Middle frontal gyrus (tissue), 1 donor: ENCODE measurements around the gene ZNF716.
"Not testable (repeated sequence)": the region's sequence is repeated elsewhere in the genome, so short reads cannot be mapped to it uniquely, and the experiment has no call there.

Experiments
- DNase-seq: peaks from one replicate; pipeline ENCODE4 v3.0.0-alpha.2; 2015; ENCODE audit warnings: low spot score; ENCODE audit errors: extremely low spot score

Gene ZNF716

DNA sequence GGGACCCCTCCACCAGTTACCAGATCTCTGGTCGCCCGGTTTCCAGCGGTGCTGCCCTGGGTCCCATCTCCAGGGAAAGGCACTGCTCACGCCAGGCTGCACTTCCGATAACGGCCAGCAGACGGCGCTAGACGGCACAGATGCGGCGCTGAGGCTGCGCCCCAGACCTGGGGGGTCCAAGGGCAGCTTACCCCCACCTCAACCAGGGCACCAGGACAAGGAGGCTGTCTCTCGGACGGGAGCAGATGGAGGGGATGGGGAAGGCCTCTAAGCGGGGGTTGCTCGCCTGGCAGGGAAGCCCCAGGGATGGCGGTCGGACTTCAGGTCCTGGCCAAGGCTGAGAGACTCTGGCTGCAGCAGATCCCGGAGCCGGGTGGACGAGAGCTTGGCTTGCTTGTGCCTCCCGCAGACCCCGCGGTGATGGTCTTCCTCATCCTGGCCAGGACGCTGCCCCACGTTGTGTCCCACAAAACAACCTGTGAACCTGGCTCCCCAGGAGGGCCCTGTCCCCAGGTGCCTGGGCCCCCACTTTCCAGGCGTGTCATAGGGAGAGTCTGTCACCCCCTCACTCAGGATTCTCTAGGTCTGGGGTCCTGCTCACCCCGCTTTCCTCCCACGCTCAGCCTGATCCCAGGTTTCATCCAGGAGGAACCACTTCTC, 23.9 kb upstream of the ZNF716 start:
- no peak for DNase-seq

DNA sequence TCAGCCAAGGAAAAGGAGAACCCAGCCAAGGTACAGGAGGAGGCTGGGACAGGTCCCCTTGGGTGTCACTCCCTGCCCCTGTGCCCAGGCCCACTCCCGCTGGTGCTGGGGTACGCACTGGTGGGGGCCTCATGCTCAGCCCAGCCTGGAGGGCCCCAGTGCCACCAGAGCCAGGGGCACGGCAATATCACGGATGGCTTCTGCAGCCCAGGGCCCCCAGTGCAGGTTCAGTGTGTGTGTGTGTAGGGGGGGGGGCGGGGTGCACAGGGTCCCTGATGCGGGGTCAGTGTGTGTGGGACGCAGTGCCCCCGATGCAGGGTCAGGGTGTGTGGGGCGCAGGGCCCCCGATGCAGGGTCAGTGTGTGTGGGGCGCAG, 23.4 kb upstream of the ZNF716 start:
- DNase-seq: no peak

DNA sequence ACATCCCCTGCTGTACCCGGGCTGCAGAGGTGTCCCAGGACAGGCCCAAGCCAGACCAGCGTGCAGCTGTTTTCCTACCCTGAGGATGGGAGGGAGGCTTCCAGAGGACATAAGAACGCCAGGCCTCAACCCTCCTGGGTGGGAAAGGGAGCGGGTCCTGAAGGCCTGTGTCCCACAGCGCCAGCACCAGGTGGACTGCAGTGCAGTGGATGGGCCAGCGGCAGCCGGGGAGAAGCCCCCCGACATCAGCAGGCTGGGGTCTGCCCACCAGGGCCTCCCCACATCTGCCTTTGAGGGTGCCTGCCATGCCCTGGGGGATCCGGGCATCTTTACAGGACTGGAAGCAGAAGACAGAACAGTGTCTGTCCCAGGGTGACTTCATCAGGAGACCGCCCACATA, 22.8 kb upstream of the ZNF716 start:
- no peak for DNase-seq

DNA sequence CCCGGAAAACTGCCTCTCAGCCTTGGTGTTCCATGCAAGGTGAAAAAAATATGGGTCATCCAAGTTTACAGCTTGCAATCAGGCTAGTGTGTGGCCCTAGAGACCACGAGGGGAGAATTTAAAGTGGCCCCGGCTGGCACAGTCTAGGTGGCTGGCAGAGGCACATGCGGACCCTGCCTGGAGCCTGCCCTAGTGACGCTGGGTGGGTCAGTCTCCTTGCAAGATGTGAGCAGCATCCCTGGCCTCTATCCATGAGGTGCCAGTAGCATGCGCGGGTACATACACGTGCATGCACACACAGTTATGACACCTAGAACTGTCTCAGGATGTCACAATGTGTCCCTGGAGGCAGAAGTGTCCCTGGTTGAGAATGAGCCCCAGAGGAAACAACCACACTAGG, 22.4 kb upstream of the ZNF716 start:
- no peak for DNase-seq

DNA sequence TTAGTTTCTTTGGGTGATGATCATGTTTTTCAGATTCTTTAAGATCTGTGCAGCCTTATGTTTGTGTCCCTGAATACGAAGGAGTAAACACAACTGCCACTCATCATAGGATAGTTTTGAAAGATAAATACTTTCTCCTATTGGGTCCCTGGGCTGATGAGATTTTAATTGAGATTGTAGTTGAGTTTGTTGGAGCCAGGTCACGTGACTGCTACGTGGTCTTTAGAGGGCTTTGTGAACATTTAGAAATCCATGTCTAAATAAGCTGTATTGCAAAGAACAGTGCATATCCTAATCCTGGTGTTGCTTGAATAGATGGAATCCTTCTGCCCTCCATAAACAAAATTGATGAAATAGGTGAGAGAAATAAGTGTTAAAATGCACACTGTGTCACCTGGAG, 17.4 kb upstream of the ZNF716 start:
- DNase-seq: no peak

DNA sequence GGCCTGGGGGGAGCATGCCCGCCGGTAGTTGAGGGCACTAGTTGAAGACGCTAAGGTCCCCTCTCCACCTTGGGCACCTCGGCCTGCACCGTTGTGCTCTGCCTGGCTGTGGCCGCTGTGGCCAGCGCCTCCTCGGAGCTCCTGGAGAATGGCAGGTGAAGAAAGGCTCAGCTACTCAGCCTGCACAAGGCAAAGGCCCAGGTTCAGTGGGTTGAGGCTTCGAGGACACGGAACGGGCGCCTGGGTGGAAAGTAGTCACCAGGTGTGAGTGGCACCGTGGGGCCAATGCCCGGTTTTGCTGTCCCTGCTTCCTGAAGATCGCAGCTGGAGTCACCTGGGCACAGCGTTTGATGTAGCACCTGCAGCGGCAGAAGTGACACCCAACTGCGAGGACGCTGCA, 12.4 kb upstream of the ZNF716 start:
- no peak for DNase-seq

DNA sequence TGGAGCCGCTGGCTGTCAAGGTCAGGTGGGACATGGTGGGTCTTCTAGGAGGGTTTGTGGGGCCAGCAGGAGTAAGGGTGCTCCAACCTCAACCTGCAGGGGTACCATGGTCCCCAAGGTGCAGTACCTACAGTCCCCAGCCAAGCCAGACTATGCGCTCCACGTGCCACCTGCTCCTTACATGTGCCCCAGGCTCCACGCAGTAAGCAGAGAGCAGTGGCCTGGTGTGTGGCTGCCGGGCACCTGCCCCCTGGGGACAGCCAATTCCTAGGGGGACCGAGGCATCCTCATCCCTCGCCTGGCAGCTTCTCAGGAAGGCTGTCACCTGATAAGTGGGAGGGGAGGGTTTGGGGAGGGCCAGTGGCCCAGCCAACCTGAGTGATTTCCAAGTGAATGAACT, 11.7 kb upstream of the ZNF716 start:
- no peak for DNase-seq

DNA sequence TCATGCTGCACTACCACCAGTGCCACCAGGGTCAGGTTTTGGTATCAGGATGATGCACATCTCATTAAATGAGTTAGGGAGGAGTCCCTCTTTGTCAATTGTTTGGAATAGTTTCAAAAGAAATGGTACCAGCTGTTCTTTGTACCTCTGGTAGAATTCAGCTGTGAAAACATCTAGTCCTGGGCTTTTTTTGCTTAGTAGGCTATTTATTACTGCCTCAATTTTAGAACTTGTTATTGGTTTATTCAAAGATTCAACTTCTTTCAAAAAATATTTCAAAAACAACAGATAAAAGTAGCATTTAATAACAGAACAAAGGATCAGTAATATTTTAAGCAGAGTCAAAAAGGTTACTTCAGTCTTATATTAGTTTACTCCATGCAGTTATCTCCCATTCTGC, 6.4 kb upstream of the ZNF716 start:
- DNase-seq: no peak

DNA sequence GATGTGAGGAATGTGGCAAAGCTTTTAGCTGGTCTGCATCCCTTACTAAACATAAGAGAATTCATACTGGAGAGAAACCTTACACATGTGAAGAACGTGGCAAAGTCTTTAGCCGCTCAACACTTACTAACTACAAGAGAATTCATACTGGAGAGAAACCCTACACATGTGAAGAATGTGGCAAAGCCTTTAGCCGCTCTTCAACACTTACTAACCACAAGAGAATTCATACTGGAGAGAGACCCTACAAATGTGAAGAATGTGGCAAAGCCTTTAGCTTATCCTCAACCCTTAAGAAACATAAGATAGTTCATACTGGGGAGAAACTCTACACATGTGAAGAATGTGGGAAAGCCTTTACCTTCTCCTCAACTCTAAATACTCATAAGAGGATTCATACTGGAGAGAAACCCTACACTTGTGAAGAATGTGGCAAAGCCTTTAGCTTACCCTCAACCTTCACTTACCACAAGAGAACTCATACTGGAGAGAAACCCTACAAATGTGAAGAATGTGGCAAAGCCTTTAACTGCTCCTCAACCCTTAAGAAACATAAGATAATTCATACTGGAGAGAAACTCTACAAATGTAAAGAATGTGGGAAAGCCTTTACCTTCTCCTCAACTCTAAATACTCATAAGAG, 19.3 kb downstream of the ZNF716 start:
- DNase-seq: not testable (repeated sequence)

DNA sequence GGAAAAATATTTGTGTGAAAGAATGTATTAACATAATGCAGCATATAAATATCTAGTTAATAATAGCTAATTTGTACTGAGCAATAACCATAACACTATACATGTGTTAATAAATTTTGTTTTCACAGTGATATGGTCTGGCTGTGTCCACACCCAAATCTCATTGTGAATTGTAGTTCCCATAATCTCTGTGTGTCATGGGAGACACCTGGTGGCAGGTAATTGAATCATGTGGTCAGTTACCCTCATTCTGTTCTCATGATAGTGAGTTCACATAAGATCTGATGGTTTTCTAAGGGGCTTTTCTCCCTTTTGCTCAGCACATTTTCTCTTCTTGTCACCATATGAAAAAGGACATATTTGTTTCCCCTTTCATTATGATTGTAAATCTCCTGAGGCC, 30.3 kb downstream of the ZNF716 start:
- not testable (repeated sequence) for DNase-seq

DNA sequence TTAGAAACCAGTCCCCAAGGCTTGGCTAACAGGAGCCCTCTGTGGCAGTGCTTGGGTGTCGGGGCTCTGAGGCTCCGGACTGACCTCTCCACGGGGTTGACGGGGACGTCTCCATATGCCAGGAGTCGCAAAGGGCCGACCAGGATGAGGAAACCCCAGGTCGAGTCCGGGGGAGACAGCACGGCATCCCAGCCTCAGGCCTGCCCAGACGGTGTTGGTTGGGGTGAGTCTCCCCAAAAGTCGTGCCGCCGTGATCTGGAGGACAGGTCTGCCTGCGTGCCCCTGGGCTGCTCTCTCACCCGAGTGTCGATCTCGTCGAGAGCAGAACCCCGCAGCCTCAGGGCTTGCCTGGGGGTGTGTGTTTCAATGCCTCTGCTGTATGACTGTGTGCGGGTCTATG, 35.0 kb downstream of the ZNF716 start:
- DNase-seq: not testable (repeated sequence)

DNA sequence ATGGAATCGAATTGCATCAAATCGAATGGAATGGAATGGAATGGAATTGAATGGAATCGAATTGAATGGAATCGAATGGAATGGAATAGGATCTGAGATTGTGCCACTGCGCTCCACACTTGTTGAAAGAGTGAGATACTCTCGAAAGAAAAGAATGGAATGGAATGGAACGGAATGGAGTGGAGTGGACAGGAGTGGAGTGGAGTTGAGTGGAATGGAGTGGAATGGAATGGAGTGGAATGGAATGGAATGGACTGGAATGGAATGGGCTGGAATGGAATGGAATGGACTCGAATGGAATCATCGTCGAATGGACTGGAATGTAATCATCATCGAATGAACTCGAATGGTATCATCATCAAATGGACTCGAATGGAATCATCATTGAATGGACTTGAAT, 38.0 kb downstream of the ZNF716 start:
- no peak for DNase-seq

DNA sequence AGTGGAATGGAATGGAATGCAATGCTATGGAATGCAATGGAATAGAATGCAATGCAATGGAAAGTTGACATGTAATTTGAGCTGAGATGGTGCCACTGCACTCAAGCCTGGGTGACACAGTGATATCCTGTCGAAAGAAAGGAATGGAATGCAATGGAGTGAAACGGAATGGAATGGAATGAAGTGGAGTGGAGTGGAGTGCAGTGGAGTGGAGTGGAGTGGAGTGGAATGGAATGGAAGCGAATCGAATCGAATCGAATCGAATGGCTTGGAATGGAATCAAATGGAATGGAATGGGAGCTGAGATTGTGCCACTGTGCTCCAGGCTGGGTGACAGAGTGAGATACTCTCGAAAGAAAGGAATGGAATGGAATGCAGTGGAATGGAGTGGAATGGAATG, 45.1 kb downstream of the ZNF716 start:
- not testable (repeated sequence) for DNase-seq

DNA sequence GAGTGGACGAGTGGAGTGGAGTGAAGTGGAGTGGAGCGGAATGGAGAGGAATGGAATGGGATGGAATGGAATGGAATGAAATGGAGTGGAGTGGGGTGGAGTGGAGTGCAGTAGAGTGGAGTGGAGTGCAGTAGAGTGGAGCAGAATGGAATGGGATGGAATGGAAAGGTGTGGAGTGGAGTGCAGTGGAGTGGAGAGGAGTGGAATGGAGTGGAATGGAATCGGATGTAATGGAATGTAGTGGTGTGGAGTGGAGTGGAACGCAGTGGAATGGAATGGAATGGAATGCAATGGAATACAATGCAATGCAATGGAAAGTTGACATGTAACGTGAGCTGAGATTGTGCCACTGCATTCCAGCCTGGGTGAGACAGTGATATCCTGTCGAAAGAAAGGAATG, 46.4 kb downstream of the ZNF716 start:
- DNase-seq: no peak

DNA sequence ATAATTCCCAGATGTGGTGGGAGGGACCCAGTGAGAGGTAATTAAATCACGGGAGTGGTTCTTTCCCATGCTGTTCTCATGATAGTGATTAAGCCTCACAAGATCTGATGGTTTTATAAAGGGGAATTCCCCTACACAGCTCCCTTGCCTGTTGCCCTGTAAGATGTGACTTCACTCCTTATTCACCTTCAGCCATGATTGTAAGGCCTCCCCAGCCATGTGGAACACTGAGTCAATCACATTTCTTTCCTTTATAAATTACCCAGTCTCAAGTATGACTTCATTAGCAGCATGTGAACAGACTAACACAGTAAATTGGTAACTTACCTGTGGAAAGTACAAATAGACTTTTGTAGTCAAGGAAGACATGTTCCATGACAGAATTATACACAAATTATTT, 55.2 kb downstream of the ZNF716 start:
- no peak for DNase-seq
